H1 (cell line): ENCODE results near the gene PPP1R1B. TPM values are rescaled to one million over a fixed set of nuclear protein-coding genes. Genes with fewer than 3 reads are reported as not detected.

Experiments
- ATF3 ChIP-seq: IDR thresholded peaks from 2 replicates; pipeline ENCODE4 v1.6.1; 2011; ENCODE audit warnings: low read depth, mild to moderate bottlenecking, low read length; ENCODE audit not compliant: insufficient read depth
- BCL11A ChIP-seq, 2 experiments: IDR thresholded peaks; one replicate each; pipeline ENCODE4 v1.6.1; 2011; ENCODE audit warnings: low read depth in 2 of 2, low read length in 2 of 2, mild to moderate bottlenecking in 2 of 2
- CBX8 ChIP-seq: fragments of 300-800, 300-1000 bp; sonication (generic); IDR thresholded peaks from 2 replicates; pipeline ENCODE4 v1.7.1; 2016; ENCODE audit warnings: low read depth, low read length, borderline replicate concordance
- CHD1 ChIP-seq: IDR thresholded peaks from 2 replicates; pipeline ENCODE4 v1.6.1; 2012; ENCODE audit warnings: low read depth, low read length, improper control_type of control experiment
- CTCF ChIP-seq, 3 experiments: IDR thresholded peaks; 1 replicate in 2 of 3; 2 replicates in 1 of 3; pipeline versions ENCODE4 v1.5.1 to v1.6.1; 2011; ENCODE audit warnings: low read length in 3 of 3, mild to moderate bottlenecking in 3 of 3, inconsistent platforms in 2 of 3, low read depth in 1 of 3, moderate library complexity in 1 of 3; ENCODE audit not compliant: insufficient read depth in 1 of 3; ENCODE audit errors: control extremely low read depth in 1 of 3
- HDAC6 ChIP-seq: IDR thresholded peaks from one replicate; pipeline ENCODE4 v1.7.1; 2012; ENCODE audit warnings: low read depth, mild to moderate bottlenecking, inconsistent platforms, low read length, moderate library complexity
- KDM1A ChIP-seq: fragments of 200-600, 300-600 bp; sonication (generic); IDR thresholded peaks from 2 replicates; pipeline ENCODE4 v1.7.1; 2016; ENCODE audit warnings: mild to moderate bottlenecking, low read length, borderline replicate concordance
- RAD21 ChIP-seq, 2 experiments: IDR thresholded peaks in 1 of 2; conservative IDR thresholded peaks in 1 of 2; 2 replicates each; pipeline ENCODE4 v1.6.1; 2011; ENCODE audit warnings: low read depth in 2 of 2, low read length in 2 of 2, improper control_type of control experiment in 1 of 2, inconsistent platforms in 1 of 2, mild to moderate bottlenecking in 1 of 2, moderate library complexity in 1 of 2
- RFX5 ChIP-seq: IDR thresholded peaks from 2 replicates; pipeline ENCODE4 v1.6.1; 2011; ENCODE audit warnings: low read depth, low read length, improper control_type of control experiment, borderline replicate concordance
- YY1 ChIP-seq: IDR thresholded peaks from 2 replicates; pipeline ENCODE4 v1.6.1; 2011; ENCODE audit warnings: low read depth, mild to moderate bottlenecking, low read length
- polyA plus RNA-seq, 7 experiments: library from polyadenylated mRNA; depleted of rRNA in 3 of 7; stranded (reverse) in 5 of 7; unstranded in 2 of 7; fragments of >200 nt in 5 of 7; fragments of 200-250 nt in 2 of 7; gene quantifications; 1 replicate in 5 of 7; 2 replicates in 1 of 7; 4 replicates in 1 of 7; pipeline versions ENCODE4 v1.2.1 to v1.2.3, GENCODE V29; 2011 to 2013; ENCODE audit warnings: missing spikeins in 2 of 7, mixed read lengths in 2 of 7
- total RNA-seq: library from RNA; stranded (reverse); fragmentation: NEBNext Ultra II Directional; extraction: Animal tissue kit (Norgen Biotek cat#: 25700); gene quantifications from 2 replicates; pipeline ENCODE4 v1.2.1, GENCODE V29; 2021

The PPP1R1B gene
- total and polyA plus RNA-seq, 2 of the 8 experiments (the other 6 are each of a cell fraction or from before 2014, with no cell fraction given): 10.7 to 22.3 TPM

GRCh38 chr17:39604911-39605491 lies 21.8 kb upstream of the PPP1R1B start (continued):
- TF ChIP-seq YY1: 0 out of 2 replicates have a peak, but pooled peaks have one; percentile 8
- TF ChIP-seq ATF3: no peak
- TF ChIP-seq RFX5: no peak
- TF ChIP-seq HDAC6: no peak
- no peak for TF ChIP-seq BCL11A (IDR thresholded peaks at IDR 0.05; ENCODE audit: low read depth in 2 of 2, low read length in 2 of 2)
- no peak for TF ChIP-seq RAD21 (IDR thresholded peaks at IDR 0.05 in 1 of 2, conservative IDR thresholded peaks at IDR 0.05 in 1 of 2; ENCODE audit: low read depth in 2 of 2, low read length in 2 of 2)
- TF ChIP-seq CBX8: no peak; the same call in 1 of the 2 replicates
- TF ChIP-seq KDM1A: 0 out of 2 replicates have a peak, but pooled peaks have one; percentile 33
- no peak for TF ChIP-seq CHD1
- no peak for TF ChIP-seq CTCF (IDR thresholded peaks at IDR 0.05; ENCODE audit: control extremely low read depth in 1 of 3, insufficient read depth in 1 of 3, low read depth in 1 of 3, low read length in 3 of 3)
